Activated T-cell treated with anti-CD3 and anti-CD28 coated beads for 4 hours (primary cell): ENCODE results near the gene HEATR5B.

Experiments used
- DNase-seq: peaks from one replicate; pipeline ENCODE4 v3.0.0-alpha.2; 2020

The HEATR5B gene

DNA sequence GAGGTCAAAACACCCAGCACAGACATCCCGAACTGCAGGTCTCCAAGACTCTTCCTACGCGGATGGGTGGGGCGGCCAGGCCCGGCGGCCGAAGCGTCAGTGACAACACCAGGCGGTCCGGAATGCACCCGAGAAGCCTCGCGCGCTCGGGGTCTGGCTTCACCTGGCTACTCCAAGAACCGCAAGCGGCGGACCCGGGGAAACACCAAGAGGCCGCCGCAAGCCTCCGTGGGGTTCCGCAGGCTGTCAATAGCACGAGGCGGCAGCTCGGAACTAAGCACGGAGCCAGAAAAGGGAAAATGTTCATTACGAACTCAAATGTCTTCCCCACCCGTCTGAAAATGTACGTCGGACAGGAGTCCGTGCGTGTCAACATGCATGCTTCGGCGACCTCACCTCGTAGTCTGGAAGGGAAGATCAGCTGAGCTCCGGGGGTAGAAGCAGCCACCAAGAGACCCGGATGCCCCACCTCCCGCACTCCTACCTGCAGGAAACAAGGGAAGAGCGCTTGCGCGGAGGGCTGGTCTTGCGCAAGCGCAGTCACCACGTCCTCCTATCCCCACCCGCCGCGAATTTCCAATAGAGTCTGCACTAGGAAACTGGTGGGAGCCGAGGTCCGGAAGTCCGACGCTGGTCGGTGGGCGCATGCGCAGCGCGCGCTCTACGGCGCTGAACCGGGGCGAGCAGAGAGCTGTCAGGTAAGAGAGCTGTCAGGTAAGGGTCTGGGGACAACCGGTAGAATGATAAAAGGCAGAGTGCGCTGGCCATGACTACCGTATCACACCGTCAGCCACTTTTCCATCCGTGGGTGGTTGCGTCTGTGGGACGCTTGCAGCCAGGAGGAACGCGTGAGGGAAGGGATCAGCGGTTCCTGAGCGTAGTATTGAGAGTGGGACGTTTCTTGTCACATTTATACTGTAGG, at the start of gene HEATR5B, which contains the start of gene GPATCH11:
Gene HEATR5B (minus strand): TSS at position 500 of the 922 bp plus-strand sequence. CDS start 958 bp downstream, outside the sequence.
Gene GPATCH11 (plus strand): TSS at position 646 of the 922 bp plus-strand sequence. CDS start 3,864 bp downstream, outside the sequence.
- peak; percentile 86 for DNase-seq

DNA sequence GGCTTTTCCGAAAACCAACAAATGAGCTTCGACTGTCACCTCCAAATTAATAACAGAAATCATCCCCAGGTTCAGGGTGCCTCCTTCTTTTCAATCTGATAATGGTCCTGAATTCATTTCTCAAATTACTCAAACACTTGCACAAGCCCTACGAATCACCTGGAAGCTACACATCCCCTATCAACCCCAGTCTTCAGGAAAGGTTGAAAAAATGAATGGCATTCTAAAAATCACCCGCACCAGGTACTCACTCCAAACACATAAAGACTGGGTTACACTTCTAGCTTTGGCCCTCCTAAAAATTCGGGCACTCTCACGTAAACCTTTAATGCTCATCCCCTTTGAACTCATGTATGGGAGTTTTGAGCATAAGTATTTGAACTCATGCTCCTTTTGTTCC, 48.7 kb upstream of the HEATR5B start:
- DNase-seq = no peak

DNA sequence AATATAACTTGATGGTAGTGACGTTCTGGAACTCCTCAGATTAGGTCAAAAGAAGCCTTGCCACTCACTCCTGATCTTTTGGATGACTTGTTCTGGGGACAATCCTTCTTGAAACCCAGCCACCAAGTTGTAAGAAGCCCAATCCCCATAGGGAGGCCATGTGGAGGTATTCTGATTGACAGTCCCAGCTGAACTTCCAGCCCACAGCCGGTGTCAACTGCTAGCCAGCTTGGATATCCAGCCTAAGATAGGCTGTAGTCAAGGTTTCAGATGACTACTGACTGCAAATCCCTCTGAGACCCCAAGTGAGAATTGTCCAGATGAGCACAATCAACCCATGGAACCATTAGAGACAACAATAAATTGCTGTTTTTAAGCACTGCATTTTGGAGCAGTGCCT, 41.2 kb upstream of the HEATR5B start:
- no peak for DNase-seq

GRCh38 chr2:37119157-37119556, 35.0 kb upstream of the HEATR5B start:
- no peak for DNase-seq

DNA sequence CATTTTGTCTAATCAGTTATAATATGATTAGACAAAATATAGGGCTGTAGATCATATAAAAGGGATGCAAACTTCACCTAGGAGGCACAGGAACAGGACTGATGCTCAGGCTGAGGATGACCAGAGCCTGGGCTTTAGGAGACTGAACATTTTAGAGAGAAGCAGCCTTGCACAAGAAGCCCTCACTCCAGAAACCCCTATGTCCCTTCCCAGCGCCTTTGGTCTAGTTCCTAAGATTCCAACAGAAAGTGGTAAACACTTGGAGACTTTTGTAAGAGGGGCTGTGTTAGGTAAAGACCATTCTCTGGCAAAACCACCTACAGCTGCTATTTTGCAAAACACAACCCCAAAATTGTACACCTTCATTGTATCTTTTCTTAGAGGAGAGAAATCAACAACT, 33.4 kb upstream of the HEATR5B start:
- no peak for DNase-seq

DNA sequence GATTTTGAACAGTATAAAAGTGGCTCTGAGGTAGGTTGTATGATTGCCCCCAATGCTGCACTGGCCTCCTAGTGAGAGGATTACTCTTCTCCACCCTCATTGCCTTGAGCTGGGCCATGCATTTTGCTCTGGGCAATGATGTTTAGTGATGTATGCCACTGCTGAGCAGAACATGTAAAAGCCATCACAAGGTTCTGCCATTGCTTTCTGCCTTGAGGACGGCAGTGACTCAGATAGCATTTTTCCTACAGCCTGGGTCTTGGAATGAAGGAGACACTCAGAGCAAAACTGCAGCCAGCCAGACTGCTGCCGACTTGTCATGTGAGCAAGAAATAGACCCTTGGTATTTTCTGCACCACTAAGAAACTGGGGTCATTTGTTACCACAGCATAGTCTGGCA, 27.8 kb upstream of the HEATR5B start:
- DNase-seq = no peak

GRCh38 chr2:37110306-37111212, 26.4 kb upstream of the HEATR5B start:
- DNase-seq = no peak

GRCh38 chr2:37109523-37109922, 25.4 kb upstream of the HEATR5B start:
- DNase-seq = no peak

DNA sequence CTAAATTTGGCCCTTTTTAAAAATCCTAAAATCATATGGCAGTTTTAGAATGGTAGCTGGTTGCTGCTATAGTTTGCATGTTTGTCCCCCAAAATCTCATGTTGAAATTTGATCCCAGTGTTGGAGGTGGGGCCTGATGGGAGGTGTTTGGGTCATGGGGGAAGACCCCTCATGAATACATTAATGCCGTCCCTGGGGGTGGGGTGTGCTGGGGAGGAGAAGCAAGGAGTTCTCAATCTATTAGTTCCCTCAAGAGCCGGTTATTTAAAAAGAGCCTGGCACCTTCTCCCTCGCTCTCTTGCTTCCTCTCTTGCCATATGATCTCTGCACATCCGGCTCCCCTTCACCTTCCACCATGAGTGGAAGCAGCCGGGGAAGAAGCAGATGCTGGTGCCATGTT, 21.0 kb upstream of the HEATR5B start:
- DNase-seq = no peak

GRCh38 chr2:37104178-37104577, 20.0 kb upstream of the HEATR5B start:
- no peak for DNase-seq

- DNase-seq = no peak
These were observed 18.4 kb upstream of the HEATR5B start for GRCh38 chr2:37102588-37102987.

- no peak for DNase-seq
These were observed 15.9 kb upstream of the HEATR5B start for GRCh38 chr2:37100054-37100453.

DNA sequence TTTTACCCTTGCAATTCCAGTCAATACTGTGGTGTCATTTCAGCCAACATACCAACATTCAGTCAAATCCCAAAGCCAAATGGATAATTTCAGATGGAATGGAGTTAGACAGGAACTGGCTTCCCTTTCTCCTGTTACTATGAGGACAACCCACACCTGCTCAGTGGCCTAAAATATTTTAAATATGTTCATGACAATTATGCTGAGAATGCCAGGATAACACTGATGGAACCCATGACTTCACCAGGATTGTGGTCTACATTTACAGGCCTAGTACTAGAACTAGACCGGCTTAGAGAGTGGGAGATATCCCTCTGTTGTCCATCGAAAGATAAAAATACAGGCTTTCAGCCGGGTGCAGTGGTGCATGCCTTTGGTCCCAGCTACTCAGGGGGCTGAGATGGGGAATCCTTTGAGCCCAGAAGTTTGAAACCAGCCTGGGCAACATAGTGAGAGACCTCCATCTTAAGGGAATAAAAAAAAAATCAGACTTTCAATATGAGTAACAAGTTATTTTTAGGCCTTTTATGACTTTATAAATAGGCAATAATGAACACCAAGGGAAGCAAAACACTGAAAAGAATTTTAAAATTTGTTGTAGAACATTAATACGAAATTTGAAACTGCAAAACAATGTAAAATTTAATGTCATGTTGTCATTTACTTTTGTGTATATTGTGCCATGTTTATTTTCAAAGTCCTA, 14.4 kb upstream of the HEATR5B start:
- no peak for DNase-seq

DNA sequence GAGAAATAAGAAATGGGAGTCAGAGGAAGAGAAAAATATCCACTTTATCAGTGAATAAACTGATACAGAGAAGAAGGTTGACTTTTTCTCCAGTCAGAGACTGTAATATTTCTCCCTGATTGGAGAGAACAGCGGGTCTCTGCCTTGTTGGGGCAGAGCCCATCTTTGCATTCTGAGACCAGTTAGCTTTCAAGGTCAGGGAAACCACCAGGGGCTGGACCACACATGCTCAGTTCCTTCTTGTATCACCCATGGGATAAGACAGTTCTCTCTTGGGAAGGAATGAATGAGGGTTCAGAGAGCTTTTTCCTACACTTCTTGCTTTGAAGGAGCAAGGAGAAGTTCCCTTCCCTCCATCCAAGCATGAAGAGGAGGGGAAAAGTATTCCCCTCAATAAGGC, 12.4 kb upstream of the HEATR5B start:
- DNase-seq = no peak

- no peak for DNase-seq
These were observed 7.7 kb upstream of the HEATR5B start for GRCh38 chr2:37091873-37092272.

DNA sequence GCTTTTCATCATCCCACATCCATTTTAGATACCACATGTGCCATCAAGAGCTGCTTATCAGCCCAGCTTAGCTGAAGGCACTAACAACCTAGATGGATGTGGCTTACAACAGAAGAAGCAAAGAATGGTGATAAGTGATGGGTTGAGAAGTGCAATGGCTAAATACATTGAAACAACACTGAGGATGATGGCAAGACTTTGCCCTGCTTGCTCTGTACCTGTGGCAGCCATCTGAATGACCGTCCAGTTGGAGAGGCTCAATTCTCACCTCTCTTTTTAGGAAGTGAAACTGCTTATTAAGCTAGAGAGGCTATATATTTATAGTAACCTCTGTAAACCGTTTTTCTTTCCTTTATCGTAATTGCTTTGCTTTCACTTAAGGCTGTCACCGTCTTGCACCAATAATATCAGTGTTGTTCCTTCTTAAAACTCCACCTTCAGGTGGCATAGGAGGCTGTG, 5.9 kb upstream of the HEATR5B start:
- no peak for DNase-seq

DNA sequence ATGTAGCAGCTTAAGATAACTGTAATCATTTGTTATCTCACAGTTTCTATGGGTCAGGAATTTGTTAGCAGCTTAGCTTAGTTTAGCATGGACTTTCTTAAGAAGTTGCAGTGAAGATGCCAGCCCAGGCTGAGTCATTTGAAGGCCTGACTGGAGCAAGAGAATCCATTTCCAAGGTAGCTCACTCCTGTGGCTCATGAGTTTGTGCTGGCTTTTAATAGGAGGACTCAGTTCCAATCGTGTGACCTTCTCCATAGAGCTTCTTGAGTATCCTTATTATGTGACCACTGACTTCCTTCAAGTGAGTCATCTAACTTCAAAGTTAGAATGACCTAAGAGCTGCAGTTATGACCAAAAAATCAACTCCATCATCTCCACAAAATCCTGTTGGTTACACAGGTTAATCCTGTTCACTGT, 1.6 kb upstream of the HEATR5B start:
- DNase-seq = no peak

DNA sequence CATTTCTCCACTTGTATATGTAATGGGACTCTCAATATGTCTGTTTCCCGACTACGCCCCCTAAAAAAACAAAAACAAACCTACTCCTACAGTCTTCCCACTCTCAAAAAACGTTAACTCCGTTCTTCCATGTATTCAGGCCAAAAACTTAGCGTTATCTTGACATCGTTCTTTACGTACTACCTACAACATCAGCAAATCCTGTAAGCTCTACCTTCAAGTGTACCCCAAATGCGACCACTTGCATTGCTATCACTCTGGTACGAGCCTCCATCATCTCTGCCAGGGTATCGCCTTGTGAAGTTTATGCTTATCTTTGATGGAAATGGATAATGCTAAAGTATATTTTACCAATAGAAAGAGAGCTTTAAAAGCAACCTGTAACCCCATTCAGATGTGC, 625 bp upstream of the HEATR5B start:
- no peak for DNase-seq

DNA sequence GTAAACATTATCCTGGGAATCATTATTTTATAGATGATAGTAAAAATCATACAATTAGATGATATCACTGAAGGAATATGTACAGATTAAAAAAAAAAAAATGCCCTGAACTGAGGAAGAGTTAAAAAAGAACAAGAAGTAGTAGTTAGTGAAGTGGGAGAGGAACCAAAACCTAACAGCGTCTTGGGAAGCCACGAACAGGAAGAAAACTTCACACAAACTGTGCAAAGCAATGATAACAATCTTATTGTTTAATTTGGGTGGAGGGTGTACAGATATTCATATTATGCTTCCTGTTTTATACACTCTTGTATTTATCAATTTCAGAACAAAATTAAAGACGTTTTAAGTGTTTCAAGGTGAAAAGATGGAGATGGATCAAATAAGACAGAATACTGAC, 3.5 kb downstream of the HEATR5B start:
- DNase-seq = no peak

DNA sequence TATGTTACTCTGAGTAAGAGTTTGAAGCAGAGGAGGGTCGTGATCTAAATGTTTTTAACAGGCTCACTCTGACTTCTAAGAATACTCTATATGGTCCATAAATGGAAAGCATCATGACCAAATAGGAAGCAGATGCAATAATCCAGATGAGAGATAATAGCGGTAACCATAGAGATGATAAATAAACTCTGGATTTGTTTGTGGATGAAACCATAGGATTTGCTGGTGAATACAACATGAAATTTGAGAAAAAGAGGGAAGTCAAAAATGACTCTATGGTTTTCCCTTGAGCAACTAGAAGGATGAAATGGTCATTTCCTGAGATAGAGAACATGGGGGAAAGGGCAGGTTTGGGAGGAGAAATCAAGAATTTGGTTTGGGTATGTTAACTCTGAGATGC, 3.9 kb downstream of the HEATR5B start:
- no peak for DNase-seq

DNA sequence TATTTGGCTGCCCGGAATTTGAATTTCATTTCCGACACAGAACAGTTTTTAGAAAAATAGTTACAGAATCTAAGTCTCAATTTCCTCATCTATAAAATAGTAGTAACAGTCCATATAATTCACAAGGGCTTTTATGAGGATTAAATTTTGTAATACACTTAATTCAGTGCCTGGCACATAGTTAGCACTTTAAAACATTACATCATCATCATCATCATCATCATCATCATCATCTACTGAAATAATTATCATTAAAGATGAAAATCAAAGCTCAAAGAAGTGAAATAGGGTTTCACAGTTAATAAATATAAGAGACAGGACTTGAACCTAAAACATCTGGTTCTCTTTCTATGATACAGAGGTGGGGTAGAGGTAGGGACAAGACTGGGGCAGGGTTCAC, 13.2 kb downstream of the HEATR5B start:
- no peak for DNase-seq

DNA sequence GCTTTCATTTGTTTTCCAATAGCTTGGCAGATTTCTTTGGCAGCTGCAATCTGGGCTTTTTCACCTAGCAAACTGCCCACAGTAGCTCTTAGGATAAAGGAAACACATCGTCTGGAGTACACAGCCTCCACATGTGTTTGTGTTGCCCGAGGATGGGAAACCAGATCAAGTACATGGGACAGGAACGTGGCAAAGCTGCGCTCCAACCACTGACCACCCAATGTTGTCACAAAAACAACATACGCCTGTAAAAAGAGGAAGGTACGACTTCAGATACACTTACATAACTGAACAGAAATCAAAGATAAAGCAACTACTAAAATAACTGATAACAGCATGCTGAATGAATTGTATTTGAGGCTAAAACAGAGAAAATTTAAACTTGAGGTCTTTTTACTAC, 15.5 kb downstream of the HEATR5B start:
- DNase-seq = no peak

GRCh38 chr2:37061776-37062175, 22.4 kb downstream of the HEATR5B start:
- no peak for DNase-seq
